HUDEP-2 (cell line): ENCODE data around the gene MINDY4.
"Not testable (repeated sequence)": the region's sequence is repeated elsewhere in the genome, so short reads cannot be mapped to it uniquely, and the experiment has no call there.

Source experiments
- DNase-seq, 76 experiments: peaks; one replicate each; lab custom pipeline; 2025; ENCODE audit not compliant: unreplicated experiment in 76 of 76; lab: John Stamatoyannopoulos, UW

The MINDY4 gene

GRCh38 chr7:30826181-30826580, 55.0 kb downstream of the MINDY4 start:
- no peak for DNase-seq

GRCh38 chr7:30828591-30828990, 57.4 kb downstream of the MINDY4 start:
- DNase-seq: no peak

DNA sequence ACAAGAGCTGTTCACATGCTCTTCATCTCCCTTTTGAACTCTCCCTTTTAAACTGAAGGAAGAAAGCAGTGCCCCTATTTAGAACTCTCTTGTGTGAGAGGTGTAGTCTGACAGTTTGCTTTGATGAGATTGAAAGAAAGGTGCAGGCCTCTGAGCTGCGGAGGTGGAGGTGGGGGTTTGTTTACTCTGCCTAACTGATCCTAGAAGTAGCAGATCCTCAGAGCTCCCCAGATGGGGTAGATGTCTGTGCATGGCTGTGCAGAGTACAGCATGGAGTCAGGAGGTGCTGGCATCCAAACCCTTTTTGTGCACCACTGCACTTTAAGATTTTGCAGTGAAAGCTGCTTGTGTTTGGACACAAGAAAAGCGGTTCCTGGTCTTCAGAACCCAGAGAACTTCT, 58.3 kb downstream of the MINDY4 start:
- DNase-seq: no peak

- no peak for DNase-seq
Measured at GRCh38 chr7:30831227-30831626, 60.0 kb downstream of the MINDY4 start.

- DNase-seq: no peak
Measured at GRCh38 chr7:30831936-30832335, 60.7 kb downstream of the MINDY4 start.

DNA sequence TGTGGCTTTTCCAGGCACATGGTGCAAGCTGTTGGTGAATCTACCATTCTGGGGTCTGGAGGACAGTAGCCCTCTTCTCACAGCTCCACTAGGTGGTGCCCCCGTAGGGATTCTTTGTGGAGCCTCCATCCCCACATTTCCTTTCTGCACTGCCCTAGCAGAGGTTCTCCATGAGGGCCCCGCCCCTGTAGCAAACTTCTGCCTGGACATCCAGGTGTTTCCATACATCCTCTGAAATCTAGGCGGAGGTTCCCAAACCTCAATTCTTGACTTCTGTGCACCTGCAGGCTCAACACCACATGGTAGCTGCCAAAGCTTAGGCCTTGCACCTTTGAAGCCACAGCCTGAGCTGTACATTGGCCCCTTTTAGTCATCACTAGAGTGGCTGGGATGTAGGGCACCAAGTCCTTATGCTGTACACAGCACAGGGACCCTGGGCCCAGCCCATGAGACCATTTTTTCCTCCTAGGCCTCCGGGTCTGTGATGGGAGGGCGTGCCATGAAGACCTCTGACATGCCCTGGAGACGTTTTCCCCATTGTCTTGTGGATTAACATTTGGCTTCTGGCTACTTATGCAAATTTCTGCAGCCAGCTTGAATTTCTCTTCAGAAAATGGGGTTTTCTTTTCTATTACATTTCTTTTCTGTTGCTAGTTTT, 62.9 kb downstream of the MINDY4 start:
- not testable (repeated sequence) for DNase-seq

DNA sequence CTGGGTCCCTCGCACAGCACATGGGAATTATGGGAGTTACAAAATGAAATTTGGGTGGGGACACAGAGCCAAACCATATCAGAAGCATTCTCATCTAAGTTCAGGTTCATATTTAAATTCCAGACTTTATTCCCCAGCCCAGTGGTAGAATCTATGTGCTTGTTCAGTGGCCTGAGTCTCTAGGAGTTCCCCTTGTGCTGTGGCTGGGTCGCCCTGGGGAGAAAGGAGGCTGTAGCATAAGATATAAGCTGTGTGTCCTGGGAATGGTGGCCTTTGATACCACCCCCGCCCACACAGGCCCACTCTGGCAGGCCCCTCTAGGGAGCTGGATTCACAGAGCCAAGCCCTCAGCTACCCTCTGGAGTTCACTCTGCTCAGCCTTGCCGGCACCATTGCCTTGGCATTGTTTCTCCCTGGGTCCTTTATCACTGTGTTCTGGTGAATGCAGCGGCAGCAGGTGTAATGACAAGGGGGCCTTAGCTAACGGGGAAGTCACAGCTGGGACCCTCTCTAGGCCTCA, 64.2 kb downstream of the MINDY4 start:
- no peak for DNase-seq

DNA sequence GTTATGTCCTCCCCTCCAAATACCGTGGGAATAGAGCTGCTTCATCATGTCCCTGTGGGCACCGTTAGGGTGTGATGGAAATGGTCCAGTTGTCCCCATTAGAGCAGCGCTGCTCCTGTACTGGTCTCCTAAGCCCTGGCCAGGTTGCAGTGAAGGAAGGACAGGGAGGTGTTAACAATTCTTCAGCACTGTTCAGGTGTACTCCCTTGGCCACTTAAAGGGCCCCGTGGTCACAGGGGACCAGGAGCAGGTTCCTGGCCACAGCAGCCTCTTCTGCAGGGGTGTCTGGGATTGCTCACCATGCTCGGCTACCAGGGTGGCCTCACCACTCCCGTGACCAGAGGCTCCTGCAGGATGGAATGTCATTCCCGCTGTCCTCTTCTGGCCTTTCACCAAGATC, 65.8 kb downstream of the MINDY4 start:
- DNase-seq: no peak

GRCh38 chr7:30837581-30837980, 66.4 kb downstream of the MINDY4 start:
- no peak for DNase-seq

DNA sequence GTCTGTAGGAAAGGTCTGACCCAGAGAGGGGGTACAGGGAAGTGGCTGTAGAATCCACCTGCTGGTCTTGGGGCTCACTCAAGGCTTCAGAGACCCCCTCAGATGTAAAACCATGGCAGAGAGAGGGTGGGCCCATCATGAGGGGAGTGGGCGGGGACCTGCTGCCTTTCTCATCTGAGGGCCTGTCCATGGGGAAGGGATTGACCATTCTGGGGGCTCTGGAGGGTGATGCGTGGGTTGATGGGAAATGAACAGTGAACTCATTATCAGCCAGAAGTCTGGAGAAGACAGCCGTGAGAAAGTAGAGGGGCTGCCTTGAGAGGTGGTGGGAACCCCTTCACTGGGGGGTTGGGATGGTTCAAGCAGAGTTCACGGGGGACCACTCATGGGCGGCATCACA, 66.8 kb downstream of the MINDY4 start:
- no peak for DNase-seq

DNA sequence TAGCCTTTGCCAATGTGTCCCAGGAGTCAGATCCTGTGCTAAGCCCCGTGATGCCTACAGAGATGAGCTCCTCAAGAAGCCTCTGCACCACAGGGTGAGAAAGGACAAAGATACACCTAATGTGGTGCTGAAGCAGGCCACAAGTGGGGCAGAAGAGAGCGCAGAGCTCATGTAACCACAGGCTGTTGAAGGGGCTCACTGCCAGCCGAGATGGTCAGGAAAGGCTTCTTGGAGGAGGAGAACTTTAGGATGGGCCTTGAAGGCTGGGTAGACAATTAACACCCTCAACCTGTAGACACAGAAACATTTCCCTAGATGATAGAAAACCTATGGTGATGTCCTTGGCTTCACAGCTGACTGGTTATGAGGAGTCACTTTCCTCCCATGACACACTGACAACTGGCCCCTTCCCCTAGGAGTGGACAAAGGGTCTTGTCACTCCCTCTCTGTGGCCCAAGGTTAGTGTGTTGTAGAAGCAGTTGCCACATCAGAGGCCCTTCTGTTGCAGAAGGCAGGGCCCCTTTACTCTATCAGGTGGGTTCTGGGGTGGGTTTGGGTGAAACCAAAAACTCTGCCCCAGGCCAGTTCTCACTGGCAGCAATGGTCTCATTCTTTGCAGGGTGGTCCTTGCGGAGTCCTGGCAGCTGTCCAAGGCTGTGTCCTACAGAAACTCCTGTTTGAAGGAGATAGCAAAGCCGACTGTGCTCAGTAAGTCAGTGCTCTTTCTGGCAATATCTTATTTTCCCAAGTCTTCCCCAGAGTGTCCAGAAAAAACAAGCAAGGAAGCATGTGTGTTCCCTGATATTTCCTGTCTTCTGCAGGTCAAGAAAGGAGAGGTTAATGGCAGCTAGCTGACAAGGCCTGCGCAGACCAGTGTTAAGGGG, 69.2 kb downstream of the MINDY4 start:
- DNase-seq: no peak

DNA sequence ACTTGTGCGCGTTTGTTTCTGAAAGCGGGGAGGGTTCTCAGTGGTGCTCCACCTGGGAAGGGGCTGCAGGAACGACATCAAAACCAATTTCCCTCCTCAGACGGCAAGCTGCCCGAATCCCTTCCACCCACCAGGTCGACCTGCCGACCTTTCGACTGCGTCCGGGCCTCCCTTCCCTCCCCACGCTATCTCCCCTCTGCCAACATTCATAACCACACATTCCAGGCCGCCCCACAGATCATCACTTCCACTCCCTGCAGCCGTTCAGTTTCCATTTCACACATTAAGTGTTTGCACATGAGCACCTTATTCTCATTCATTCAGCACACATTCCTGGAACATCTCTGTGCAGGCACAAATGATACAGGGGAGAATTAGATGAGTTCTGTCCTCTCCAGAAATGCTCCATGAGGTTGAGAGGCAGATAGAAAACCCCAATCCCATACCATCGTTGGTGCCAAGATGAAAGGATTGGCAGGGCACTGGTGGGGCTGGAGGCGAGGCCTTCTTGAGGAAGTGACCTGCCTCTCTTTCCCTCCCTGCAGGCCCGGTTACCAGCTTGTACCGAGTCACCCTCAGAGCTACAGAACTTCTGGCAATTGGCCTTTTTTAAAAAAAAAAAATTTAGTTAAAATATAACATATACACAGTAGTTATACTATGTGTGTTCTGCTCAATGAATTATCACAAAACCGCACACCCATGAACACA, 70.0 kb downstream of the MINDY4 start:
- no peak for DNase-seq

DNA sequence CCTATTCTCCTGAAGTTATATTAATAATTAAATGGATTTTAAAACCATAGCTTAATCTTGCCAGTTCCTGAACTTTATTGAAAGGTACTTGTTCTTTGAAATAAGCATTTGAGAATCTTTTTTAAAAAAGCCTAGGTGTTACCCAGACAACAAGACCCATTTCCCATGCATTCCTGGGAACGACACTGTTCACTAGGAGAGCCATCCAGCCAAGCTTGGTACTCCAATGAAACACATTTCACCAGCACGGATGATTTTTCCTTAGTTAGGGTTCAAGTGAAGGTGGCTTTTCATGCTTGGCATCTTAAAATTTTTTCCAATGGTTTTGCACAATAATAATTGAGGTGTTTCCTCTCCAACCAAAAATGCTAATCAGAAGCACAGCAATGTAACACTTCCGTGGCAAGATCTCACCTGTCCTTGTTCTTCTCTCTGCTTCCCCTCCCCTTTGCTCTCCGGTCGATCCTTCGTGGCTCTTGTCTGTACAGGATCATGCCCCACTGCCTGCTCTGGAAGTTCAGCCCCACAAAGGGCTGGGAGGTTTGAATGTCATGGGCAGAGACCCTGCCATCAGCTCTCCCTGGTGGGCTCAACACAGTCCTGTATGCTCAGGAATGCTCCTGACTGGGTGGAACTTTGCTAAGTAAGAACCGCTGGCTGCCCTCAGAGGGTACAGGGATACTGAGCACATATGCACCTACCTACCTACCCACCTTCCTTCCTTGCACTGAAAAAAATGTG, 70.8 kb downstream of the MINDY4 start:
- DNase-seq: no peak

- DNase-seq: no peak
Measured at GRCh38 chr7:30842542-30843451, 71.6 kb downstream of the MINDY4 start.

DNA sequence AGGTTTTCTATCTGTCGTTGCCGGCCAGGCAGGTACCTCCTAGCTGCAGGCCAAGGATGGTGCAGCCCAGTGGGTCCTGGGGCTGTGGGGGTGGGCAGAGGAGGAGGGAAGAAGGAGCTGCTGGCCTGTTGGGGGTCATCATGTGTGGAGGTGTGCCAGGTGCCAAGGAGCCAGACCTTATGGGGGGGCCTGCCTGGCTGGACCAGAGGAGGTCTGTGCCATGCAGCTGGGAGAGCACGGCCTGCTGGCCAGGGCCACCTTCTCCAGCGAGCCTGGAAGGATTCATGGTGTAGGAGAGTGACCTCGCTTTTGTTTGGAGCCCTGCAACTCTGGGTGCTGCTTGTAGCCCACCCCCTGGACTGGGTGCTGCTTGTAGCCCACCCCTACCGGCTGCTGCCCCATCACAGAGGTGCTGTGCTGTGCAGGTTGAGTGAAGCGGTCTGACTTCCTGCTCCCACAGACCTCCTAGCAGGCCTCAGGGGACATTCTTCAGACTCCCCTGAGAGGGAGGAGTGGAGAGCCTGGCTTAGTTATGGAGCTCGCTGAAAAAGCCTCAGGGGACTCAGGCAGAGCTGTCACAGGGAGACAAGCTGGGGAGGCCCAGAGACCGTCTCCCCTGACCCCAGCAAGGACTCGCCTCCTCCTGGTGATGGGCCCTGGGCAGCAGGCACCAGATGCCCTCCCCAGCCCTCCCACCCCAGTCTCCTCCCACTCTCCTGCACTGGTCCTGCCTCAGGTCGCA, 72.7 kb downstream of the MINDY4 start:
- no peak for DNase-seq

DNA sequence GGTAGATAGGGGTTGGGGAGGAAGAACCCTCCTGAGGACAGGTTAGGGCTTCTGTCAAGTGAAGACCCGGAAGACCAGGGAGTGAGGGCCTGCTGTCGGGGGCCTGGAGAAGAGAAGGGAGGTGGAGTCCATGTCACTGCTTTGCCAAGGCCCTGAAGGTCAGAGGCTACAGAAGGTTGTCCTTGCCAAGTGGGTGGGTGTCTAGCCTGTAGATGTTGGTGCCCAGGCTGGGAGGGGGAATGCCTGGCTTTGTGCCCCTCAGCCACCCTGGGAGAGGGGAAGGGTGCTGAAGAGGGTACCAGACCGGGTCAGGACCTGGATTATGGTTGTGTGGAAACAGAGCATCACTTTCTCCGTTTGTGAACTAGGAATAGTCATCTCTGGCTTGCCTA, 73.3 kb downstream of the MINDY4 start:
- DNase-seq: no peak

DNA sequence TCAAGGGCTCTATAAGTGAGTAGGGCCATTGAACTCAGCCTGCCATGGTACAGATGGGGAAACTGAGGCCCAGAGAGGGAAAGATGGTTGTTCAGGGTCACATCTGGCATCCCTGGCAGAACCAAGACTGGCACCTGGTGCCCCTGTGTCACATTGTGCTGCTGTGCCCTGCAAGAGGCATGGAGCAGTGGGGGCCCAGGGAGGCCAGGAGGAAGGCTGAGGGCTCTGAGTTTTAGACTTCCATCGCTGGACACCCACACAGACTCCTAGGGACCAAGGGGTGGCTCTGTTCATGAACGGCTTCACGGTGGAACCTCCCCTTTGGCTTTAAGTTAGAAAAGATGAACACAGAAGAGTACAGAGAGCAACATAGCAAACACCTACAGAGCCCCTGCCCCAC, 73.7 kb downstream of the MINDY4 start:
- no peak for DNase-seq

DNA sequence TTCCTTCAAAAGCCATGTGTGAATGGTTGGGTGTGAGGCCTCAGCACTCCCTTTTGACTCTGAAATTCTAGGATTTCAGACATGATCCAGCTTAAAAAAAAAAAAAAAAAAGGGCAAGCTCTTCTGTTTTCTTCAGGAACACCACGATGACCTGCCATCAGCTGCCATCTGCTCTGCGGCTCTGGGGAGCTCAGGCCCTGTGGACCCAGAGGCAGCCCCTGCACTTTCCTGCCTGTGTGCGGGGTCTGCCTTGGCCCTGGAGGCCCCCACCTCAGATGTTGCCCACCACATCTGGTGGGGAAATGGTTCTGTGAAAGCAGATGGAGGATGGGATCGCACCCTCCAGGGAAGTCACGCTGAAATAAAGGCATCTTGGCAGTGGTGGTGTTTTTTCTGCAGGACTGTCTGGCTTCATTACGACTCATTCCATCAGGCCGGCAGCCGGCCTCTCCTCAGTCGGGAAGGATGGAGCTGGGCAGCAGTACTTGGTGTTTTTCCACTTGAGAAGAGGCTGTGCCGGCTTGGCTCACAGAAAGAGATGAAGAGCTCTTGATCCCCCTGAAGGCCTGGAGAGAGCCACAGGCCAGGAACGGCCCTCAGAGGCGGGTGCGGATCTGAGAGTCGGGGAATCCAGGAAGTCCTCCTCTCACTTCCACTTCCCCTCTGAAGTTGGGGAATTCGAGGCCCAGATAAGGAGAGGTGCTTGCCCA, 74.4 kb downstream of the MINDY4 start:
- no peak for DNase-seq
